NB4 (cell line): ENCODE measurements around the gene CMBL.

ENCODE experiments used
- CTCF ChIP-seq: IDR thresholded peaks from one replicate; pipeline ENCODE4 v1.5.1; 2012; ENCODE audit warnings: low read depth, low read length
- POLR2A ChIP-seq: IDR thresholded peaks from 2 replicates; pipeline ENCODE4 v1.6.1; 2011; ENCODE audit warnings: mild to moderate bottlenecking; ENCODE audit not compliant: insufficient read length; ENCODE audit errors: extremely low read depth

GRCh38 chr5:10246761-10247160 lies 60.9 kb downstream of the CMBL start:
- no peak for TF ChIP-seq POLR2A
- no peak for TF ChIP-seq CTCF
